Esophagus muscularis mucosa (tissue), 4 donors: Measurements from ENCODE around the gene SELENOO. TPM values are rescaled to one million over a fixed set of nuclear protein-coding genes. Genes with fewer than 3 reads are reported as not detected.

Experiments
- DNase-seq: peaks from one replicate; pipeline ENCODE4 v3.0.0-alpha.2; 2017; ENCODE audit errors: extremely low spot score
- H3K27ac ChIP-seq, 4 donors: fragments of 200-600 bp; sonication (generic); replicated peaks in 1 of 4; 1 replicate in 3 of 4; 2 replicates in 1 of 4; pipeline ENCODE4 v1.5.1; 2016 to 2019; ENCODE audit warnings: mild to moderate bottlenecking in 1 of 4
- H3K27me3 ChIP-seq, 4 donors: fragments of 200-600 bp; sonication (generic); one replicate each; pipeline versions ENCODE4 v1.5.1 to v1.6.0; 2016 to 2019
- H3K36me3 ChIP-seq, 4 donors: fragments of 200-600 bp; sonication (generic); one replicate each; pipeline ENCODE4 v1.5.1; 2016 to 2019
- H3K4me1 ChIP-seq, 4 donors: fragments of 200-600 bp; sonication (generic); one replicate each; pipeline ENCODE4 v1.5.1; 2016 to 2019
- H3K4me3 ChIP-seq, 4 donors: fragments of 200-600 bp; sonication (generic); 1 replicate in 2 of 4; 2 replicates in 2 of 4; pipeline ENCODE4 v1.5.1; 2016 to 2019; ENCODE audit warnings: mild to moderate bottlenecking in 4 of 4, moderate library complexity in 1 of 4
- H3K9me3 ChIP-seq, 4 donors: fragments of 200-600 bp; sonication (generic); 1 replicate in 3 of 4; 2 replicates in 1 of 4; pipeline ENCODE4 v1.5.1; 2016 to 2019
- CTCF ChIP-seq, 3 experiments: fragments of 200-600 bp in 2 of 3; fragments of 450-650 bp in 1 of 3; sonication (generic) in 2 of 3; IDR thresholded peaks; one replicate each; pipeline ENCODE4 v1.5.1; 2017 to 2019; ENCODE audit warnings: antibody characterized with exemption in 3 of 3, mild to moderate bottlenecking in 2 of 3, moderate library complexity in 1 of 3
- EP300 ChIP-seq: sonication (generic); formaldehyde crosslinking; IDR thresholded peaks from one replicate; pipeline ENCODE4 v1.6.1; 2017; ENCODE audit warnings: antibody characterized with exemption
- POLR2A ChIP-seq: fragments of 450-650 bp; IDR thresholded peaks from one replicate; pipeline ENCODE4 v1.6.1; 2017; ENCODE audit warnings: antibody characterized with exemption, moderate library complexity, mild to moderate bottlenecking, low read depth
- POLR2AphosphoS5 ChIP-seq, 2 donors: sonication (generic); formaldehyde crosslinking; IDR thresholded peaks; one replicate each; pipeline ENCODE4 v1.6.1; 2017; ENCODE audit warnings: antibody characterized with exemption in 2 of 2
- WGBS: methylation state at CpG from one replicate; pipeline ENCODE4 v1.1.5; 2018; 5-methylcytosine and 5-hydroxymethylcytosine counted together
- intact Hi-C: fragments of 100-400 bp; cut with DNase I; formaldehyde crosslinking; loops from one replicate; pipeline ENCODE4 v1.15.1; 2023
- total RNA-seq, 4 donors: library from RNA; depleted of rRNA; stranded (reverse); fragments of >200 nt; gene quantifications; one replicate each; pipeline versions ENCODE4 v1.1.0 to v1.2.1, GENCODE V29; 2016

Gene SELENOO
- total RNA-seq, 4 donors from 2014 or later, result 22.4 to 41.0 (median 23.0) TPM

GRCh38 chr22:50197000-50197800 lies 3.6 kb upstream of the SELENOO start:
- no peaks in the 10 kb centered on the region for H3K27me3 ChIP-seq
- H3K4me3 ChIP-seq, result no peak overlapping the region
- TF ChIP-seq CTCF (IDR thresholded peaks at IDR 0.05) (no peak), POLR2AphosphoS5 (IDR thresholded peaks at IDR 0.05) (no peak), EP300 (no peak)
- no peaks in the 10 kb centered on the region for H3K9me3 ChIP-seq
- DNase-seq, result no peak
- WGBS, result 86% methylated on average over 17 of the region's 23 CpGs
- H3K36me3 ChIP-seq, result peaks cover 5 to 62% (median 59%) of the 10 kb centered on the region in 4 donors
- H3K4me1 ChIP-seq, result peaks cover 16 to 31% (median 23%) of the 10 kb centered on the region in 4 donors
- no peak overlapping the region for H3K27ac ChIP-seq
- intact Hi-C loops, result no loop called here

GRCh38 chr22:50197856-50198623 lies 2.8 kb upstream of the SELENOO start:
- Histone ChIP-seq H3K9me3 (no peaks in the 10 kb centered on the region), H3K4me3 (no peak overlapping the region), H3K4me1 (peaks cover 22 to 30% (median 30%) of the 10 kb centered on the region in 4 donors), H3K36me3 (peaks cover 5 to 61% (median 58%) of the 10 kb centered on the region in 4 donors), H3K27me3 (no peaks in the 10 kb centered on the region), H3K27ac (no peak overlapping the region)
- no peak for DNase-seq
- intact Hi-C loops, result no loop called here
- 91% methylated on average over 30 of the region's 61 CpGs for WGBS
- TF ChIP-seq POLR2AphosphoS5 (IDR thresholded peaks at IDR 0.05) (no peak), POLR2A (no peak)

- WGBS, result 86% methylated on average over 11 of the region's 16 CpGs
- Histone ChIP-seq H3K9me3 (no peaks in the 10 kb centered on the region), H3K4me1 (peaks cover 22 to 30% (median 30%) of the 10 kb centered on the region in 4 donors), H3K27me3 (no peaks in the 10 kb centered on the region), H3K4me3 (no peak overlapping the region), H3K27ac (no peak overlapping the region), H3K36me3 (peaks cover 5 to 61% (median 55%) of the 10 kb centered on the region in 4 donors)
- TF ChIP-seq EP300, result no peak
- no peak for TF ChIP-seq POLR2A
- no peak for TF ChIP-seq CTCF (IDR thresholded peaks at IDR 0.05)
- DNase-seq, result no peak
- intact Hi-C loops, result no loop called here
These were observed 2.2 kb upstream of the SELENOO start for GRCh38 chr22:50198624-50199017.

GRCh38 chr22:50199251-50199721 lies 1.5 kb upstream of the SELENOO start:
- Histone ChIP-seq H3K4me1 (peaks cover 22 to 30% (median 30%) of the 10 kb centered on the region in 4 donors), H3K27ac (peak overlapping the region; percentile 81 to 88 (median 82)), H3K27me3 (no peaks in the 10 kb centered on the region), H3K36me3 (peaks cover 4 to 58% (median 48%) of the 10 kb centered on the region in 4 donors), H3K4me3 (peak overlapping the region in 2 of 4 donors; percentile 73 to 96), H3K9me3 (no peaks in the 10 kb centered on the region)
- DNase-seq, result no peak
- intact Hi-C loops, result no loop called here
- 63% methylated on average over 12 of the region's 18 CpGs for WGBS
- no peak for TF ChIP-seq CTCF (IDR thresholded peaks at IDR 0.05)
- no peak for TF ChIP-seq EP300
- TF ChIP-seq POLR2AphosphoS5 (IDR thresholded peaks at IDR 0.05), result no peak
